Activated CD4-positive, CD25-positive, alpha-beta regulatory T cell treated with anti-CD3 and anti-CD28 coated beads, Interleukin-2, amount 50 U/mL, for 16 hours (primary cell): Measurements from ENCODE around the gene FOXD4L4.
"Not testable (repeated sequence)": the region's sequence is repeated elsewhere in the genome, so short reads cannot be mapped to it uniquely, and the experiment has no call there.

ENCODE experiments used
- DNase-seq: peaks from one replicate; pipeline ENCODE4 v3.0.0-alpha.2; 2020; ENCODE audit warnings: low read depth, low spot score

FOXD4L4 gene

GRCh38 chr9:65737096-65737564, at the start of gene FOXD4L4:
TSS of gene FOXD4L4 (plus strand) at chr9:65737146. CDS start at chr9:65737146, 0 bp downstream.
- not testable (repeated sequence) for DNase-seq

- DNase-seq, result not testable (repeated sequence)
These were observed 33.4 kb upstream of the FOXD4L4 start for GRCh38 chr9:65703550-65703949.

DNA sequence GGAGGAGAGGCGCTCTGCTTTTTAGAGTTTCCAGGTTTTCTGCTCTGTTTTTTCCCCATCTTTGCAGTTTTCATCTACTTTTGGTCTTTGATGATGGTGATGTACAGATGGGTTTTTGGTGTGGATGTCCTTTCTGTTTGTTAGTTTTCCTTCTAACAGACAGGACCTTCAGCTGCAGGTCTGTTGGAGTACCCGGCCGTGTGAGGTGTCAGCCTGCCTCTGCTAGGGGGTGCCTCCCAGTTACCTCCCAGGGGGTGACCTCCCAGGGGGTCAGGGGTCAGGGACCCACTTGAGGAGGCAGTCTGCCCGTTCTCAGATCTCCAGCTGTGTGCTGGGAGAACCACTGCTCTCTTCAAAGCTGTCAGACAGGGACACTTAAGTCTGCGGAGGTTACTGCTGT, 22.5 kb upstream of the FOXD4L4 start:
- DNase-seq, result not testable (repeated sequence)

GRCh38 chr9:65738133-65738532, 1.2 kb downstream of the FOXD4L4 start:
- DNase-seq, result not testable (repeated sequence)
